IMR-90 (cell line): ENCODE measurements around the gene GNL1. TPM values are rescaled to one million over a fixed set of nuclear protein-coding genes. Genes with fewer than 3 reads are reported as not detected.

ENCODE experiments used
- ATAC-seq: fragments of 200-7000 bp; cut with Tn5 transposase; 2 replicates; pipeline ENCODE4 v1.9.1; 2020; ENCODE audit warnings: low read depth, mild to moderate bottlenecking, moderate library complexity
- BruUV-seq: library from RNA; stranded (reverse); fragments of 400-500 nt; replicated peaks from 2 replicates; lab custom pipeline; 2021; lab: Mats Ljungman, UMichigan
- CTCF ChIA-PET: fragments of 300-600 bp; formaldehyde crosslinking; extraction: SDS; loops from one replicate; lab custom pipeline; 2021; ENCODE audit warnings: antibody characterized with exemption; lab: Yijun Ruan, JAX
- POLR2A ChIA-PET: fragments of 300-600 bp; sonication (Branson Sonifier 250); formaldehyde crosslinking; loops from one replicate; lab custom pipeline; 2022; ENCODE audit warnings: antibody characterized with exemption; ENCODE audit not compliant: unreplicated experiment; lab: Charles Lee
- DNase-seq: peaks from one replicate; pipeline ENCODE4 v3.0.0; 2013
- H2AFZ ChIP-seq: replicated peaks from 2 replicates; pipeline ENCODE3; 2013; ENCODE audit warnings: low read length, mild to moderate bottlenecking; ENCODE audit not compliant: poor library complexity
- H2AK5ac ChIP-seq: 2 replicates; pipeline ENCODE4 v1.6.1; 2013; ENCODE audit warnings: low read depth, low read length, inconsistent platforms
- H2AK9ac ChIP-seq: replicated peaks from 2 replicates; pipeline ENCODE3; 2013; ENCODE audit warnings: mild to moderate bottlenecking, low read depth, low read length, moderate library complexity; ENCODE audit not compliant: poor library complexity
- H2BK120ac ChIP-seq: 2 replicates; pipeline ENCODE4 v1.6.1; 2013; ENCODE audit warnings: low read depth, low read length, inconsistent platforms
- H2BK15ac ChIP-seq: 3 replicates; pipeline ENCODE4 v1.6.1; 2013; ENCODE audit warnings: low read depth, low read length, inconsistent platforms
- H2BK20ac ChIP-seq: 2 replicates; pipeline ENCODE4 v1.6.1; 2013; ENCODE audit warnings: low read depth, mild to moderate bottlenecking, inconsistent platforms, low read length, moderate library complexity
- H2BK5ac ChIP-seq: 2 replicates; pipeline ENCODE4 v1.6.1; 2013; ENCODE audit warnings: mild to moderate bottlenecking, low read depth, low read length, inconsistent platforms; ENCODE audit not compliant: poor library complexity, severe bottlenecking
- H3K14ac ChIP-seq: replicated peaks from 2 replicates; pipeline ENCODE4 v1.6.1; 2013; ENCODE audit warnings: low read depth, low read length, inconsistent platforms
- H3K18ac ChIP-seq: 2 replicates; pipeline ENCODE4 v1.6.1; 2013; ENCODE audit warnings: low read depth, low read length, control low read depth
- H3K23ac ChIP-seq: 2 replicates; pipeline ENCODE4 v1.6.1; 2013; ENCODE audit warnings: low read depth, low read length, inconsistent platforms
- H3K27ac ChIP-seq: 2 replicates; pipeline ENCODE4 v1.5.1; 2013; ENCODE audit warnings: mild to moderate bottlenecking, control low read depth, low read length; ENCODE audit not compliant: insufficient read depth
- H3K27me3 ChIP-seq: 2 replicates; pipeline ENCODE4 v1.6.1; 2013; ENCODE audit warnings: low read length; ENCODE audit not compliant: control insufficient read depth, insufficient read depth
- H3K36me3 ChIP-seq: 2 replicates; pipeline ENCODE4 v1.6.1; 2013; ENCODE audit warnings: low read length, mixed read lengths; ENCODE audit not compliant: control insufficient read depth, insufficient read depth
- H3K4ac ChIP-seq: 2 replicates; pipeline ENCODE4 v1.6.1; 2013; ENCODE audit warnings: low read depth, low read length, inconsistent platforms
- H3K4me1 ChIP-seq: 2 replicates; pipeline ENCODE4 v1.6.1; 2013; ENCODE audit warnings: low read length, mixed read lengths; ENCODE audit not compliant: control insufficient read depth, insufficient read depth
- H3K4me2 ChIP-seq: 2 replicates; pipeline ENCODE4 v1.6.1; 2013; ENCODE audit warnings: low read depth, mild to moderate bottlenecking, control low read depth, low read length, moderate library complexity
- H3K4me3 ChIP-seq: 2 replicates; pipeline ENCODE4 v1.5.1; 2013; ENCODE audit warnings: low read depth, mild to moderate bottlenecking, control low read depth, low read length, moderate library complexity; ENCODE audit not compliant: insufficient read depth
- H3K56ac ChIP-seq: 2 replicates; pipeline ENCODE4 v1.6.1; 2013; ENCODE audit warnings: low read length, inconsistent platforms; ENCODE audit not compliant: insufficient read depth; ENCODE audit errors: extremely low read depth
- H3K79me1 ChIP-seq, 2 experiments: 2 replicates each; pipeline ENCODE4 v1.6.1; 2013; ENCODE audit warnings: low read length in 2 of 2, inconsistent platforms in 1 of 2, low read depth in 1 of 2
- H3K9ac ChIP-seq: 2 replicates; pipeline ENCODE4 v1.6.1; 2013; ENCODE audit warnings: low read depth, low read length, control low read depth
- H3K9me1 ChIP-seq: 2 replicates; pipeline ENCODE4 v1.6.1; 2013; ENCODE audit warnings: low read length, inconsistent platforms; ENCODE audit not compliant: insufficient read depth
- H3K9me3 ChIP-seq: 2 replicates; pipeline ENCODE4 v1.6.1; 2013; ENCODE audit warnings: low read length; ENCODE audit not compliant: control insufficient read depth, insufficient read depth
- H4K20me1 ChIP-seq: 2 replicates; pipeline ENCODE4 v1.6.1; 2013; ENCODE audit warnings: low read length, inconsistent platforms; ENCODE audit not compliant: insufficient read depth
- H4K5ac ChIP-seq: 2 replicates; pipeline ENCODE4 v1.6.1; 2013; ENCODE audit warnings: mild to moderate bottlenecking, low read depth, low read length, control low read depth
- H4K8ac ChIP-seq, 2 experiments: 2 replicates each; pipeline ENCODE4 v1.6.1; 2013; ENCODE audit warnings: low read depth in 2 of 2, low read length in 2 of 2, control low read depth in 1 of 2, inconsistent platforms in 1 of 2
- H4K91ac ChIP-seq: 2 replicates; pipeline ENCODE4 v1.6.1; 2013; ENCODE audit warnings: low read depth, low read length, inconsistent platforms; ENCODE audit not compliant: insufficient read depth
- BHLHE40 ChIP-seq: fragments of 150-350 bp; IDR thresholded peaks from 2 replicates; pipeline ENCODE4 v1.6.1; 2016; ENCODE audit warnings: mild to moderate bottlenecking, low read depth, low read length
- CHD1 ChIP-seq: IDR thresholded peaks from 2 replicates; pipeline ENCODE4 v1.6.1; 2012; ENCODE audit warnings: low read depth, low read length, improper control_type of control experiment
- ELK1 ChIP-seq: fragments of 150-350 bp; IDR thresholded peaks from 2 replicates; pipeline ENCODE4 v1.6.1; 2016; ENCODE audit warnings: low read depth, mild to moderate bottlenecking, low read length, moderate library complexity, borderline replicate concordance
- FOS ChIP-seq: fragments of 150-350 bp; IDR thresholded peaks from 2 replicates; pipeline ENCODE4 v1.6.1; 2016; ENCODE audit warnings: low read depth, low read length
- MAFK ChIP-seq: IDR thresholded peaks from 2 replicates; pipeline ENCODE4 v1.6.1; 2012; ENCODE audit warnings: low read depth, low read length, improper control_type of control experiment
- NFE2L2 ChIP-seq: fragments of 150-350 bp; IDR thresholded peaks from 2 replicates; pipeline ENCODE4 v1.6.1; 2016; ENCODE audit warnings: low read depth, mild to moderate bottlenecking, low read length
- RAD21 ChIP-seq: IDR thresholded peaks from 2 replicates; pipeline ENCODE4 v1.6.1; 2012; ENCODE audit warnings: low read length, improper control_type of control experiment
- RCOR1 ChIP-seq: IDR thresholded peaks from 2 replicates; pipeline ENCODE4 v1.6.1; 2012; ENCODE audit warnings: mild to moderate bottlenecking, low read length, improper control_type of control experiment; ENCODE audit not compliant: insufficient replicate concordance
- RFX5 ChIP-seq: IDR thresholded peaks from 2 replicates; pipeline ENCODE4 v1.8.0; 2012; ENCODE audit warnings: low read depth, mild to moderate bottlenecking, low read length, moderate library complexity
- SMC3 ChIP-seq: fragments of 150-350 bp; IDR thresholded peaks from 2 replicates; pipeline ENCODE4 v1.6.1; 2016; ENCODE audit warnings: low read depth, mild to moderate bottlenecking, antibody characterized with exemption, low read length, moderate library complexity
- USF2 ChIP-seq: fragments of 150-350 bp; IDR thresholded peaks from 2 replicates; pipeline ENCODE4 v1.6.1; 2017; ENCODE audit warnings: mild to moderate bottlenecking, antibody characterized with exemption, low read length, low read depth
- WGBS, 2 experiments: methylation state at CpG; one replicate each; pipeline versions ENCODE4 v1.1.5 to v1.1.7; 2013; ENCODE audit warnings: missing lambda C conversion rate in 2 of 2; ENCODE audit not compliant: insufficient read length in 1 of 2; ENCODE audit errors: extremely low coverage in 2 of 2; 5-methylcytosine and 5-hydroxymethylcytosine counted together
- dilution Hi-C: fragments of 300-500 bp; cut with HindIII; formaldehyde crosslinking; loops from one replicate; pipeline ENCODE4 v1.14.3; 2018; ENCODE audit warnings: low sequenced_read_pairs; ENCODE audit not compliant: unreplicated experiment
- in situ Hi-C: fragments of 300-500 bp; cut with MboI; formaldehyde crosslinking; loops from 3 replicates; pipeline ENCODE4 v1.14.3; 2019; ENCODE audit warnings: low sequenced_read_pairs, inconsistent platforms, mixed read lengths
- intact Hi-C: fragments of 100-400 bp; cut with micrococcal nuclease; formaldehyde crosslinking; loops from 2 replicates; pipeline ENCODE4 v1.10.0; 2022
- polyA plus RNA-seq, 3 experiments: library from polyadenylated mRNA; depleted of rRNA; stranded (reverse); fragments of >200 nt; gene quantifications; 2 replicates each; pipeline ENCODE4 v1.2.3, GENCODE V29; 2012; ENCODE audit warnings: low replicate concordance in 1 of 3
- total RNA-seq: library from RNA; depleted of rRNA; stranded (reverse); fragments of >200 nt; gene quantifications from 2 replicates; pipeline ENCODE4 v1.2.3, GENCODE V29; 2012
- TF ChIP-seq, protein P1 (sequence below): conservative IDR thresholded peaks from 2 replicates; pipeline ENCODE4 v1.5.1; 2012; ENCODE audit warnings: mild to moderate bottlenecking, low read depth, low read length, improper control_type of control experiment

GNL1 gene
- total and polyA plus RNA-seq, 2 of the 4 experiments (the other 2 are of a cell fraction) = 40.5 to 44.0 TPM

DNA sequence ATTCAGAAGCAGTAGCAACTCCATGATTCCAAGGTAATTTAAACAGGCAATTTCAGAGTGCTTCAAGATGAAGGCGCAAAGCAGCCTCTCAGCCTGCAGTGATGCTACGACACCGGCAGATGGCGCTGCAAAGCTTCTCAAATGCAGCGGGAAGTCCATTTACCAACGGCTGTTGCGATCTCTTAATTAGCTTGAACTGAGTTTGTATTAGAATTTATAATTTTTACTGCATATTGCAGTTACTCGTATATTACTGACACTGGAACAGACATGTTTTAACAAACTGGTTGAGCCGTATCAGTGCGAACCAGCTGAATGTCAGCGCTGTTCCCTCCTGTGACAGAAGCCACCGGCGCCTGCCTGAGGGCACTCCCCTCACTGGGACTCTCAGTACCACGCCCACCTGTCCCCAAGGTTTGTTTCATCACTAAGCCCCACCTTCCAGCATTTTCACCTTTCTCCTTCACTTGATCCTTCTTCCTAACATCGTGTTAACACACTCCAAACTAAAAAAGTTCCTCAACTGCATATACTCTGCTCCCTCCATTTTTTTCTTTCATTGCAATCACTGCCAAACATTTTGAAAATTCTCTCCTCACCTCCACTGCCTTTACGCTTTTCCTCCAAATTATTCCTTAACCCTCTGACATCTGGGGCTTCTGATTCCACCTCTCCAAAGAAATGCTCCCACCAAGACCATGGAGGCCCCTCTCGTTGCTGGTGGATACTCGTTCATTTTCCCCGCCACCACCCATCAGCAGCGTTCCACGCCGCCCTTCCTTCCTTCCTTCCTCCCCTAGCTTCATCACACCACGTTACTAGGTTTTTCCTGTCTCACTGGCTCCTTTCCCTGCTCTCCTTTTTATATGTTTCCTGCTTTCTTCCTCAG is 14.5 kb downstream of the GNL1 start:
- Histone ChIP-seq H3K27ac (no peak overlapping the region), H2BK120ac (no peak overlapping the region), H3K9ac (no peak overlapping the region), H2AFZ (peak overlapping the region; percentile 74), H3K14ac (no peak overlapping the region), H3K4me2 (peak overlapping the region; percentile 78), H4K91ac (no peak overlapping the region), H3K4ac (no peak overlapping the region), H3K9me3 (no peaks in the 10 kb centered on the region), H4K5ac (no peak overlapping the region), H3K56ac (no peak overlapping the region), H4K8ac (no peak overlapping the region), H3K4me3 (no peak overlapping the region; the same call in 1 of the 2 replicates), H2BK15ac (no peak overlapping the region), H3K79me1 (no peaks in the 10 kb centered on the region), H3K4me1 (no peaks in the 10 kb centered on the region), H2AK5ac (no peak overlapping the region; the same call in 1 of the 2 replicates), H3K9me1 (no peaks in the 10 kb centered on the region), H3K23ac (no peak overlapping the region), H3K27me3 (no peaks in the 10 kb centered on the region), H2AK9ac (peak overlapping the region; percentile 30), H4K20me1 (no peaks in the 10 kb centered on the region), H2BK5ac (no peak overlapping the region), H3K36me3 (peaks cover 12% of the 10 kb centered on the region), H2BK20ac (no peak overlapping the region), H3K18ac (no peak overlapping the region)
- ChIA-PET CTCF (interaction anchor here (0.5 to 1.8 kb wide), 24 partner anchors 8 to 546 kb away, joined by 3 to 33 read pairs (median 4); partner anchors contain the start of genes ABCF1 and PRR3), POLR2A (interaction anchor here (0.7 kb wide), 1 partner anchor 66 kb away, joined by 4 read pairs; no protein-coding TSS in a partner anchor)
- DNase-seq (peak; percentile 87), ATAC-seq (peak; percentile 85)
- dilution Hi-C loops = no loop called here
- no TSS peak for BruUV-seq
- intact Hi-C loops = loop anchor here (5.0 kb wide), 1 partner anchor 546 kb away; no protein-coding TSS in a partner anchor
- TF ChIP-seq CHD1 = no peak
- TF ChIP-seq, protein P1, sequence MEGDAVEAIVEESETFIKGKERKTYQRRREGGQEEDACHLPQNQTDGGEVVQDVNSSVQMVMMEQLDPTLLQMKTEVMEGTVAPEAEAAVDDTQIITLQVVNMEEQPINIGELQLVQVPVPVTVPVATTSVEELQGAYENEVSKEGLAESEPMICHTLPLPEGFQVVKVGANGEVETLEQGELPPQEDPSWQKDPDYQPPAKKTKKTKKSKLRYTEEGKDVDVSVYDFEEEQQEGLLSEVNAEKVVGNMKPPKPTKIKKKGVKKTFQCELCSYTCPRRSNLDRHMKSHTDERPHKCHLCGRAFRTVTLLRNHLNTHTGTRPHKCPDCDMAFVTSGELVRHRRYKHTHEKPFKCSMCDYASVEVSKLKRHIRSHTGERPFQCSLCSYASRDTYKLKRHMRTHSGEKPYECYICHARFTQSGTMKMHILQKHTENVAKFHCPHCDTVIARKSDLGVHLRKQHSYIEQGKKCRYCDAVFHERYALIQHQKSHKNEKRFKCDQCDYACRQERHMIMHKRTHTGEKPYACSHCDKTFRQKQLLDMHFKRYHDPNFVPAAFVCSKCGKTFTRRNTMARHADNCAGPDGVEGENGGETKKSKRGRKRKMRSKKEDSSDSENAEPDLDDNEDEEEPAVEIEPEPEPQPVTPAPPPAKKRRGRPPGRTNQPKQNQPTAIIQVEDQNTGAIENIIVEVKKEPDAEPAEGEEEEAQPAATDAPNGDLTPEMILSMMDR = peak; percentile 91
- no peak for TF ChIP-seq BHLHE40
- TF ChIP-seq MAFK = no peak
- no peak for TF ChIP-seq ELK1
- TF ChIP-seq SMC3 = peak; percentile 71
- no peak for TF ChIP-seq RFX5
- no peak for TF ChIP-seq NFE2L2
- TF ChIP-seq USF2 = no peak
- TF ChIP-seq RCOR1 = no peak
- TF ChIP-seq RAD21 = peak; percentile 69
- no peak for TF ChIP-seq FOS
- WGBS, 2 experiments = 33% methylated on average over 15 of the region's 23 CpGs; no CpG with 5 or more reads in 1 of the 2 experiments
- in situ Hi-C loops = no loop called here
